GM23338 (cell line): ENCODE data around the gene NEXMIF. TPM values are rescaled to one million over a fixed set of nuclear protein-coding genes. Genes with fewer than 3 reads are reported as not detected.

Experiments
- ATAC-seq: fragments of 200-7000 bp; cut with Tn5 transposase; 3 replicates; pipeline ENCODE4 v1.9.1; 2020
- DNase-seq: peaks from one replicate; pipeline ENCODE4 v3.0.0-alpha.2; 2015; ENCODE audit warnings: low spot score
- H2AFZ ChIP-seq: fragments of 200-600 bp; sonication (generic); 2 replicates; pipeline ENCODE4 v1.8.0; 2016; ENCODE audit warnings: antibody characterized with exemption, mild to moderate bottlenecking, moderate library complexity
- H3F3A ChIP-seq: fragments of 200-600 bp; sonication (generic); replicated peaks from 2 replicates; pipeline ENCODE4 v1.8.0; 2017; ENCODE audit warnings: antibody characterized with exemption, mixed run types, low read depth
- H3K27ac ChIP-seq: fragments of 200-600 bp; sonication (generic); 2 replicates; pipeline ENCODE4 v1.6.1; 2016; ENCODE audit warnings: low read depth
- H3K27me3 ChIP-seq: fragments of 200-600 bp; sonication (generic); 2 replicates; pipeline ENCODE4 v1.8.0; 2016; ENCODE audit warnings: mild to moderate bottlenecking, mixed run types, moderate library complexity; ENCODE audit not compliant: insufficient read depth
- H3K36me3 ChIP-seq: fragments of 200-600 bp; sonication (generic); 2 replicates; pipeline ENCODE4 v1.8.0; 2016; ENCODE audit warnings: mild to moderate bottlenecking; ENCODE audit not compliant: insufficient read depth
- H3K4me1 ChIP-seq: fragments of 200-600 bp; sonication (generic); 2 replicates; pipeline ENCODE4 v1.8.0; 2016; ENCODE audit warnings: mild to moderate bottlenecking, moderate library complexity; ENCODE audit not compliant: insufficient read depth
- H3K4me2 ChIP-seq: fragments of 200-600 bp; sonication (generic); 2 replicates; pipeline ENCODE4 v1.7.1; 2017; ENCODE audit warnings: mixed run types
- H3K4me3 ChIP-seq: fragments of 200-600 bp; sonication (generic); 2 replicates; pipeline ENCODE4 v1.6.1; 2016; ENCODE audit warnings: mixed run types
- H3K79me2 ChIP-seq: fragments of 200-600 bp; sonication (generic); replicated peaks from 2 replicates; pipeline ENCODE4 v1.8.0; 2017; ENCODE audit warnings: mild to moderate bottlenecking; ENCODE audit not compliant: insufficient read depth
- H3K9me2 ChIP-seq: fragments of 200-600 bp; sonication (generic); 2 replicates; pipeline ENCODE4 v1.8.0; 2017; ENCODE audit not compliant: insufficient read depth
- H4K20me1 ChIP-seq: fragments of 200-600 bp; sonication (generic); replicated peaks from 2 replicates; pipeline ENCODE4 v1.8.0; 2017; ENCODE audit warnings: mild to moderate bottlenecking; ENCODE audit not compliant: insufficient read depth
- H3K27ac Mint-ChIP-seq: 2 replicates; pipeline ENCODE4 v1.8.0; 2020; ENCODE audit warnings: inconsistent platforms, mild to moderate bottlenecking, moderate library complexity, mixed read lengths
- H3K27me3 Mint-ChIP-seq: 3 replicates; pipeline ENCODE4 v1.8.0; 2022; ENCODE audit warnings: low read depth, mild to moderate bottlenecking, moderate library complexity, mixed read lengths, inconsistent platforms; ENCODE audit not compliant: insufficient read depth, poor library complexity
- H3K36me3 Mint-ChIP-seq: 3 replicates; pipeline ENCODE4 v1.8.0; 2021; ENCODE audit warnings: low read depth, mild to moderate bottlenecking, inconsistent platforms, moderate library complexity, mixed read lengths
- H3K4me1 Mint-ChIP-seq: 3 replicates; pipeline ENCODE4 v1.8.0; 2020; ENCODE audit warnings: mild to moderate bottlenecking, inconsistent platforms, mixed read lengths
- H3K4me3 Mint-ChIP-seq: 3 replicates; pipeline ENCODE4 v1.8.0; 2021; ENCODE audit warnings: moderate library complexity, mild to moderate bottlenecking, inconsistent platforms, mixed read lengths
- H3K9me3 Mint-ChIP-seq: 3 replicates; pipeline ENCODE4 v1.8.0; 2020; ENCODE audit warnings: moderate library complexity, mild to moderate bottlenecking, inconsistent platforms, mixed read lengths
- CREB1 ChIP-seq: fragments of 250-450 bp; sonication (Bioruptor Pico); IDR thresholded peaks from 2 replicates; pipeline ENCODE4 v1.5.0; 2020; ENCODE audit warnings: low read depth, mild to moderate bottlenecking, moderate library complexity
- EZH2 ChIP-seq: fragments of 200-600 bp; sonication (generic); IDR thresholded peaks from one replicate; pipeline ENCODE4 v1.8.0; 2017; ENCODE audit warnings: antibody characterized with exemption, mild to moderate bottlenecking, low read depth; ENCODE audit not compliant: unreplicated experiment
- EZH2phosphoT487 ChIP-seq: fragments of 200-600 bp; sonication (generic); IDR thresholded peaks from one replicate; pipeline ENCODE4 v1.8.1; 2018; ENCODE audit warnings: antibody characterized with exemption; ENCODE audit not compliant: unreplicated experiment
- NANOG ChIP-seq: IDR thresholded peaks from 2 replicates; pipeline ENCODE4 v1.6.1; 2016; ENCODE audit warnings: antibody characterized with exemption, borderline replicate concordance
- POLR2AphosphoS5 ChIP-seq: IDR thresholded peaks from 2 replicates; pipeline ENCODE4 v1.6.1; 2016; ENCODE audit warnings: antibody characterized with exemption, low read depth
- ZNF114 ChIP-seq: fragments of 250-450 bp; sonication (Bioruptor Pico); IDR thresholded peaks from 2 replicates; pipeline ENCODE4 v1.5.0; 2020; ENCODE audit warnings: mild to moderate bottlenecking, moderate library complexity
- ZNF331 ChIP-seq: fragments of 250-450 bp; sonication (Bioruptor Pico); IDR thresholded peaks from 2 replicates; pipeline ENCODE4 v1.5.0; 2020; ENCODE audit warnings: low read depth, mild to moderate bottlenecking, moderate library complexity
- polyA plus RNA-seq: library from polyadenylated mRNA; unstranded; fragments of >200 nt; fragmentation: Nextera tagmentation; extraction: Ambion mirVana; gene quantifications from 2 replicates; pipeline ENCODE4 v1.2.1, GENCODE V29; 2016
- total RNA-seq: library from RNA; depleted of rRNA; stranded (reverse); fragments of >200 nt; shearing (Covaris generic); gene quantifications from 2 replicates; pipeline ENCODE4 v1.2.3, GENCODE V29; 2014
- TF ChIP-seq, protein P1 (sequence below): fragments of 250-450 bp; sonication (Bioruptor Pico); IDR thresholded peaks from 2 replicates; pipeline ENCODE4 v1.5.0; 2020; ENCODE audit warnings: mild to moderate bottlenecking, moderate library complexity

Gene NEXMIF
- total and polyA plus RNA-seq, 2 experiments from 2014 or later, result 0.16 to 0.76 TPM

DNA sequence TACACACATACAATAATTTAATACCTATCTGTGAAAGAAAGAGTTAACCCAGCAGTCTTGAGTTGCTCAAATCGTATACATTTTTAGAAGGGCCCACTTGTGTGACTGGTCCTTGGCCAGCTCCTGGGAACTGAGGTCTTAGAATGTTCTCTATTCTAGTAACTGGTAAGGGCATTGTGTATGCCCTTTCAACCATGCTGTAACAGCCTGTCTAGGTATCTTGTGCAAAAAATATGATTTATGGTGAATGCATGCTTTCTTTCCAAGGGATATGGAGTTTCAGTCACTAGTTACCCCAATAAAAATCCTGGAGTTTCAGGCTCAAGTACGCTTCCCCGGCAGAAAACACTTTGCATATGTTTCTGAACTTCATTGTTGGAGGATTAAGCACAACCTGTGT lies 140.6 kb downstream of the NEXMIF start (continued):
- TF ChIP-seq, protein P1, sequence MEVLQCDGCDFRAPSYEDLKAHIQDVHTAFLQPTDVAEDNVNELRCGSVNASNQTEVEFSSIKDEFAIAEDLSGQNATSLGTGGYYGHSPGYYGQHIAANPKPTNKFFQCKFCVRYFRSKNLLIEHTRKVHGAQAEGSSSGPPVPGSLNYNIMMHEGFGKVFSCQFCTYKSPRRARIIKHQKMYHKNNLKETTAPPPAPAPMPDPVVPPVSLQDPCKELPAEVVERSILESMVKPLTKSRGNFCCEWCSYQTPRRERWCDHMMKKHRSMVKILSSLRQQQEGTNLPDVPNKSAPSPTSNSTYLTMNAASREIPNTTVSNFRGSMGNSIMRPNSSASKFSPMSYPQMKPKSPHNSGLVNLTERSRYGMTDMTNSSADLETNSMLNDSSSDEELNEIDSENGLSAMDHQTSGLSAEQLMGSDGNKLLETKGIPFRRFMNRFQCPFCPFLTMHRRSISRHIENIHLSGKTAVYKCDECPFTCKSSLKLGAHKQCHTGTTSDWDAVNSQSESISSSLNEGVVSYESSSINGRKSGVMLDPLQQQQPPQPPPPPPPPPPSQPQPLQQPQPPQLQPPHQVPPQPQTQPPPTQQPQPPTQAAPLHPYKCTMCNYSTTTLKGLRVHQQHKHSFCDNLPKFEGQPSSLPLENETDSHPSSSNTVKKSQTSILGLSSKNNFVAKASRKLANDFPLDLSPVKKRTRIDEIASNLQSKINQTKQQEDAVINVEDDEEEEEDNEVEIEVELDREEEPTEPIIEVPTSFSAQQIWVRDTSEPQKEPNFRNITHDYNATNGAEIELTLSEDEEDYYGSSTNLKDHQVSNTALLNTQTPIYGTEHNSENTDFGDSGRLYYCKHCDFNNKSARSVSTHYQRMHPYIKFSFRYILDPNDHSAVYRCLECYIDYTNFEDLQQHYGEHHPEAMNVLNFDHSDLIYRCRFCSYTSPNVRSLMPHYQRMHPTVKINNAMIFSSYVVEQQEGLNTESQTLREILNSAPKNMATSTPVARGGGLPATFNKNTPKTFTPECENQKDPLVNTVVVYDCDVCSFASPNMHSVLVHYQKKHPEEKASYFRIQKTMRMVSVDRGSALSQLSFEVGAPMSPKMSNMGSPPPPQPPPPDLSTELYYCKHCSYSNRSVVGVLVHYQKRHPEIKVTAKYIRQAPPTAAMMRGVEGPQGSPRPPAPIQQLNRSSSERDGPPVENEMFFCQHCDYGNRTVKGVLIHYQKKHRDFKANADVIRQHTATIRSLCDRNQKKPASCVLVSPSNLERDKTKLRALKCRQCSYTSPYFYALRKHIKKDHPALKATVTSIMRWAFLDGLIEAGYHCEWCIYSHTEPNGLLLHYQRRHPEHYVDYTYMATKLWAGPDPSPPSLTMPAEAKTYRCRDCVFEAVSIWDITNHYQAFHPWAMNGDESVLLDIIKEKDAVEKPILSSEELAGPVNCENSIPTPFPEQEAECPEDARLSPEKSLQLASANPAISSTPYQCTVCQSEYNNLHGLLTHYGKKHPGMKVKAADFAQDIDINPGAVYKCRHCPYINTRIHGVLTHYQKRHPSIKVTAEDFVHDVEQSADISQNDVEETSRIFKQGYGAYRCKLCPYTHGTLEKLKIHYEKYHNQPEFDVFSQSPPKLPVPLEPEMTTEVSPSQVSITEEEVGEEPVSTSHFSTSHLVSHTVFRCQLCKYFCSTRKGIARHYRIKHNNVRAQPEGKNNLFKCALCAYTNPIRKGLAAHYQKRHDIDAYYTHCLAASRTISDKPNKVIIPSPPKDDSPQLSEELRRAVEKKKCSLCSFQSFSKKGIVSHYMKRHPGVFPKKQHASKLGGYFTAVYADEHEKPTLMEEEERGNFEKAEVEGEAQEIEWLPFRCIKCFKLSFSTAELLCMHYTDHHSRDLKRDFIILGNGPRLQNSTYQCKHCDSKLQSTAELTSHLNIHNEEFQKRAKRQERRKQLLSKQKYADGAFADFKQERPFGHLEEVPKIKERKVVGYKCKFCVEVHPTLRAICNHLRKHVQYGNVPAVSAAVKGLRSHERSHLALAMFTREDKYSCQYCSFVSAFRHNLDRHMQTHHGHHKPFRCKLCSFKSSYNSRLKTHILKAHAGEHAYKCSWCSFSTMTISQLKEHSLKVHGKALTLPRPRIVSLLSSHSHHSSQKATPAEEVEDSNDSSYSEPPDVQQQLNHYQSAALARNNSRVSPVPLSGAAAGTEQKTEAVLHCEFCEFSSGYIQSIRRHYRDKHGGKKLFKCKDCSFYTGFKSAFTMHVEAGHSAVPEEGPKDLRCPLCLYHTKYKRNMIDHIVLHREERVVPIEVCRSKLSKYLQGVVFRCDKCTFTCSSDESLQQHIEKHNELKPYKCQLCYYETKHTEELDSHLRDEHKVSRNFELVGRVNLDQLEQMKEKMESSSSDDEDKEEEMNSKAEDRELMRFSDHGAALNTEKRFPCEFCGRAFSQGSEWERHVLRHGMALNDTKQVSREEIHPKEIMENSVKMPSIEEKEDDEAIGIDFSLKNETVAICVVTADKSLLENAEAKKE (CRISPR knock-in tag), result no peak
- TF ChIP-seq ZNF331 (CRISPR knock-in tag) (no peak), POLR2AphosphoS5 (no peak), EZH2 (no peak), NANOG (no peak), CREB1 (CRISPR knock-in tag) (no peak)

DNA sequence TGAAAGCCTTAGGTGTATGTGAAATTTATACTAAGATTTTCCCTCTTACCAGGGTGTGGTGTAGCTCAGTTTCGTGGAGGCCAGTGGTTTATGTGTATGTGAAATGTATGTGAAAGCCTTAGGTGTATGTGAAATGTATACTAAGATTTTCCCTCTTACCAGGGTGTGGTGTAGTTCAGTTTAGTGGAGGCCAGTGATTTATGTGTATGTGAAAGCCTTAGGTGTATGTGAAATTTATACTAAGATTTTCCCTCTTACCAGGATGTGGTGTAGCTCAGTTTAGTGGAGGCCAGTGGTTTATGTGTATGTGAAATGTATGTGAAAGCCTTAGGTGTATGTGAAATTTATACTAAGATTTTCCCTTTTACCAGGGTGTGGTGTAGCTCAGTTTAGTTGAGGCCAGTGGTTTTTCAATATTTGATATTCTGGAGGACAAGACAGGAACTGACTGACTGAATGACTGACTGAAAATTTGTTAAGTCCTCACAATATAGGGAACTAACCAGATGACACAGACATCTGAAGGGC lies 143.7 kb downstream of the NEXMIF start:
- H4K20me1 ChIP-seq, result no peaks in the 10 kb centered on the region
- Mint-ChIP-seq H3K9me3 (no peaks in the 10 kb centered on the region), H3K4me1 (peaks cover 12% of the 10 kb centered on the region), H3K27me3 (no peaks in the 10 kb centered on the region), H3K36me3 (no peaks in the 10 kb centered on the region), H3K27ac (no peak overlapping the region), H3K4me3 (no peak overlapping the region)
- TF ChIP-seq EZH2 (no peak), POLR2AphosphoS5 (no peak), ZNF114 (CRISPR knock-in tag) (no peak), CREB1 (CRISPR knock-in tag) (no peak), NANOG (no peak), EZH2phosphoT487 (no peak)
- TF ChIP-seq, protein P1 (CRISPR knock-in tag), result no peak
- H2AFZ ChIP-seq, result no peak overlapping the region
- no peaks in the 10 kb centered on the region for H3K4me1 ChIP-seq
- no peaks in the 10 kb centered on the region for H3K79me2 ChIP-seq
- no peaks in the 10 kb centered on the region for H3K27me3 ChIP-seq
- H3K4me3 ChIP-seq, result no peak overlapping the region
- no peaks in the 10 kb centered on the region for H3K9me2 ChIP-seq
- DNase-seq (no peak), ATAC-seq (no peak)
- no peak overlapping the region for H3K27ac ChIP-seq
- no peaks in the 10 kb centered on the region for H3F3A ChIP-seq
- no peaks in the 10 kb centered on the region for H3K36me3 ChIP-seq
- H3K4me2 ChIP-seq, result no peak overlapping the region
